GM21390 (cell line): ENCODE measurements around the gene LAPTM5.

ENCODE experiments used
- ATAC-seq: cut with Tn5 transposase; IDR thresholded peaks from one replicate; pipeline ENCODE4 v1.9.1; 2021; ENCODE audit not compliant: unreplicated experiment

LAPTM5 gene

GRCh38 chr1:30731109-30731805, 26.3 kb downstream of the LAPTM5 start:
- no peak for ATAC-seq

GRCh38 chr1:30730346-30731108, 27.0 kb downstream of the LAPTM5 start:
- no peak for ATAC-seq

DNA sequence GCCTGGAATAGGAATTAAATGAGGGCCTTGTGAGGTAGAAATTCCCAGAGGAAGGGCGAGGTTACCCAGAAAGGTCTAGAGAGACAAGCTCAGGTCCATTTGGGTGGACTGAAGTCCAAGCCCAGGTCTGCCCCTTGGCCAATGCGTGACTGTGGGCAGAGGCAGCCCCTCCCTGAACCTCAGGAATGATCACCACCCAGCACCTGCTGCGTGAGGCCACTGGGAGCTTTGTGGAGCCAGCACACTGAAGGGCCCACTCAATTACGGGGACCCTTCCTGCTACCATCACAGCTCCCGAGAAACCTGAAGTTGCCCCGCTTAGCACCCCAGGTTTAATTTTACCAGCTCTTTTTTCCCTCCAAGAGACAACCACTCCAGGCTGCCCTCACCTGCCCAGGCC, 27.7 kb downstream of the LAPTM5 start:
- ATAC-seq: no peak

GRCh38 chr1:30728832-30729638, 28.5 kb downstream of the LAPTM5 start:
- no peak for ATAC-seq

DNA sequence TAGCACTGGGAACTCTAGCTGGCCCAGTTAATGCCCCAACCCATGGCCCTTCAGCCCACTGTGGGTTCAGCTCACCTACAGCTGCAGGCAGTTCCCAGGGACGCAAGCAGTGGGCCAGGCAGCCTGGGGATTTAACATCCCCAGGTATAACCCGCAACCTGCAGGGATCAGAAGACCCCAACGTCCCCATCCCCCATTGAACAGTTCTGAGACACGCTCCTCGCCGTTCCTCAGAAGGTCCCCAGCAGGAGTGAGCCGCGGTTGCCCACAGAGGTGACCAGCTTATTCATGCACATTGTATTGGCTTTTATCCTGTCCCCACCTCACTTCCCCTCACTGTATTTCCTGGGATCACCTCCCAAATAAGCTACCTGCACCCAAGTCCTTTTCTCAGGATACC, 29.2 kb downstream of the LAPTM5 start:
- no peak for ATAC-seq

DNA sequence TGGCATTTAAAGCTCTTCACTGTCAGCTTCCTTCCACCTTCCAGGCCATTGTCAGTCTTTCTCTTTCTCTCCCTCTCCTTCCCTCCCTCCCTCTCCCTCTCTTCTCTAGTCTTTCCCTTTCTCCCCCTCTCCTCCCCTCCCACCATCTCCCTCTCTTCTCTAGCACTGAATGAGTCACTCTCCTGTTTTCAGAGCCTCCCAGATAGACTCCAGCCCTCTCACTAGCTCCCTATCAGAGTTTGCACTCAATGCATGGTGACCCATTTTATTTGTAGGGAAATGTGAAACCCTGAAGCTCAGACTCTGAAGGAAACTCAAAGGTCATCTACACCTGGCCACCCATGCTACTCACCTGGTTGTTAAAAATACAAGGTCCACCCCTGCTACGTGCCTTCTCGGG, 29.8 kb downstream of the LAPTM5 start:
- no peak for ATAC-seq

GRCh38 chr1:30726773-30727684, 30.5 kb downstream of the LAPTM5 start:
- no peak for ATAC-seq

DNA sequence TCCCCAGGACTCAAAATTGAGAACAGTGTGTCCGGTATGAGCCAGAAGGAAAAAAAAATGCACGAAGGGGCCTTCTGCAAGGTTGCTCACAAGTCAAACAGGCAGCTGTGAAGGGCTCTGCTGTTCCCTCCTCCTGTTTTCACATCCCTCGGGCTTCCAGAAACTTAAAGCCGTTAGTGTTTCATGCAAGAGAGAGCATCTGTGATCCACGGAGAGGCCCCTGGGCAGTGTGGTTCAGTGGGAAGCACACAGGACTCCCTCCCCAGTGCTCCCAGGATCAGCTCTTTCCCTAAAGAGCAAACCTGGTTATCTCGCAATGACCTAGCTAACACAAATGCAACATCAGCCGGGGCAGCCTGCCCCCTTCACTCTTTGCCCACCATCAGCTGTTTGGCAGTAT, 31.3 kb downstream of the LAPTM5 start:
- ATAC-seq: no peak

- ATAC-seq: no peak
Measured at GRCh38 chr1:30725450-30726095, 32.0 kb downstream of the LAPTM5 start.

DNA sequence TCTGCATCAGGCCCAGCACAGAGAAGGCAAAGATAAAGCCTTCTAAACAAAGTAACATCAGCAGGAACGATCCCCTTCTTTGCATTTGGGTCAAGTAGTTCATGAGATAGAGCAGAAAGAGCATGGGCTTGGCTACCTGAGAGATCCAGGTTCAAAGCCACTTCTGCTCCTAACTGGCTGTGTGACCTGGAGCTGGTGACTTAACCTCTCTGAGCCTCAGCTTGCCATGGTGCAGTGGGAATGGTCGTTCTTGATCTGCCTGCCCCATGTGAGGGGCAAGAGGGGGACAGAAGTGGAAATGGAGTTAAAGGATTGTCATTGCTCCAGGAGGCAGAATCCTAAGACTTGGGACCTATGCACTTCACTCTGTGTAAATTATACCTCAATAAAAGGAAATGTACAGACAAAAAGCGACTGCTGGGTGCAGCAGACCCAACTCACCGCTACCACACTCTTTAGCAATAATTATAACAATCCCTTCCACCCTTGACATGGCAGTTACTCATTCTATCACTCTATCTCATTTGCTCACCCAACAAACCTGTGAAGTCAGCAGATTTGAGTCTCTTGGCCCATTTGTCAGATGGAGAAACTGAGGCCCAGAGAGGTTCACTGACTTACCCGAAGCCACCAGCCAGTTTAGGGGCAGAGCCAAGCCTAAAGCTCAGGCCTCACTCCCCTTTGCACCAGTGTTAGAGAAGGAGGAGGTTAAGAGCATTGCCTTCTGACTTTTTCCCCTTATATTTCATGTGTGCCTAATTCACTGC, 32.7 kb downstream of the LAPTM5 start:
- ATAC-seq: no peak

GRCh38 chr1:30724175-30724574, 33.4 kb downstream of the LAPTM5 start:
- no peak for ATAC-seq

DNA sequence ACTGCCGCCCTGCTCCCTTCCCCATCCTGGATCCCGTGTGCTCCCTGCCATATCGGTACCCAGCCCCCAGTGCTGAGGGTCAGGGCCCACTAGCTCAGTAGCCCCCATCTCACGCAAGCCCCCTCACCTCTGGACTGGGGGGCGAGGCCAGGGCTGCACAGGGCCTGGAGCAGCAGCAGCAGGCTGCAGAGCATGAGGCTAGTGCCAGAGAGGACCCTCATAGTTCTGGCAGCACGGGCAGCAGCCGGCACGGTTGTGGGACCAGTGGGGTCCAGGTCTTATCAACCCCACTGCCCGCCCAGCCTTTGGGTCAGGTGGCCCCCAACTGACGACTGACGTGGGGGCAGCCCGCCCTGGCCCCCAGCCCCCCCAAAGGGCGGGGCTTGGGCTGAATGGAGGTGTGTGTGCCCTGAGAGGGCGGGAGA, 34.2 kb downstream of the LAPTM5 start, which contains the start of gene MATN1:
TSS of gene MATN1 (minus strand) at position 255 of the 425 bp plus-strand sequence. CDS start at position 221, 34 bp downstream.
- no peak for ATAC-seq

DNA sequence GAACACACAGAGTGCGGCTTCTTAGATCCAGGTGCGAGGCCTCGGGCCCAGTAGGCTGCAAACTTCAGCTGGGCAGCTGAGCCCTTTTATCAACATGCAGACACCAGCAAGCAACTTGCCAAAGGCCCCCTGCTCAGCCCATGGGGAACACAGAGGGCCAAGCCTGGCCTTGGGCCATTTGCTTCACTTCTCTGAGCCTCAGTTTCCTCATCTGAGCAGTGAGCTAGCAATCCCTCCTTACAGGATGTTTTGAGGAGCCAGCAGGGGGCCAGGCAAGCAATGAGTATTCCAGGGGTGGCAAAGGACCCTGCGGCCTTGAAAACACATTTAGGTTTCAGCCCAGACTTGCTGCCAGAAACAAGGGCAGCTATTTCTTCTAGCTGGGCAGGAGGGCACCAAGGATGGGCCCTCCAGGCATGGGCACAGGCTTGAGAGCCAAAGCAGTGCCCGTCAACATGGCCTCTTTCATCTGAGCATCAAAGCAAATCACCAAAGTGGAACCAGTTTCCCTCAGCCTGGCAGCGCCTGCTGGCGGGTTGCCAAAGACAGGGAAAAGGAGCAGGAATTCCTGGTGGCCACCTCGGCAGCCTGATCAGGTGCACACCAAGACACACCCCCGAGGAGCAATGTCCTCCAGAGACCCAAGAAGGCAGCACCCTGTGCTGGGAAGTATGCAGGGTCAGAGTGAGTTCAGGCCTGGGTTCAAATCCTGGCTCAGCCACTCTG, 35.6 kb downstream of the LAPTM5 start:
- no peak for ATAC-seq

- ATAC-seq: no peak
Measured at GRCh38 chr1:30721341-30721793, 36.2 kb downstream of the LAPTM5 start.

DNA sequence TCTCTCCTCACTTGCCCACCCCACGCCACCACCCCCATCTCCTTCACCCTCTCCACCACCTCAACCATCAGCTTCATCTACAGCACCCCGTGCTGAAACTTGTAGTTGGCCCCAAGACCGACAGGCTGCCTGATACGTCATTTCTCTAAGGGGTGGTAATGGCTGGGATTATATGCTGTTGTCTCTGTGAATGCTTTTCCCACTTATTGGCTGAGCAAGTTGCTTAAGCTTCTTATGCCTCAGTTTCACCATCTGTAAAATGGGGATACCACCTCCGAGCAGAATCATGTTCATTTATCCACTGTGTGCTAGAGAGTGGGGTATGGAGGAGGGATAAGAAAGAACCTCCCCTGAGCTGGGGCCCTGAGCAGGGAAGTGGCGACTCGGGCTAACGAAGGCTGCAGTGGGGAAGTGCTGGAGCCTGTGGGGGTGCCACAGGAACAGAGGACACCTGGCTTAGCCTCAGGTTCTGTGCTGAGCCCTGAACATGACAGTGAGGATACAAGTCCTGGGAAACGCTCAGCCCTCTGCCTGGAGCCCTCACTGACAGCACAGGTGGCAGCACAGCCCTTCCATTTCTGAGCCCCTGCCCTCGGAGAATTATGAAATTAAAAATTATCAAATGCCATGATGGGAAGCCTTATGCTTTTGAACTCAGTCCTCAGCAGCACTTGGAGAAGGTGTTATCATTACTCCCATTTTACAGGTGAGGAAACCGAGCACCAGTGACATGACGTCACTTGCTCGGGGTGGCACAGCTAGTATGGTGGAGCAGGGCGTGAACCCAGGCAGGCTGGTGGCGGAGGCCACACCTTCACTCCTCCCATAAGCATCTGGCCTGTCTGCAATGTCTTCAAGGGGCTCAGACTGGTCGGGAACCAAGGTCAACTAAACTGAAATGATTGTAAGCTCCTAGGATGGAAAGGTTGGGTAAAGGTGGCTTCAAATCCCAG, 37.0 kb downstream of the LAPTM5 start:
- no peak for ATAC-seq

GRCh38 chr1:30719406-30720270, 37.9 kb downstream of the LAPTM5 start:
- no peak for ATAC-seq
